Mucosa of gallbladder (tissue), 1 donor: ENCODE measurements around the gene DENND1B. TPM values are rescaled to one million over a fixed set of nuclear protein-coding genes. Genes with fewer than 3 reads are reported as not detected.

Source experiments
- DNase-seq: peaks from one replicate; pipeline ENCODE4 v3.0.0-alpha.2; 2020; ENCODE audit warnings: low spot score
- total RNA-seq: library from RNA; stranded (reverse); gene quantifications from one replicate; pipeline ENCODE4 v1.2.1, GENCODE V29; 2021
- donor health status: DM: no; HTN: no; CAD: no.

Gene DENND1B
- total RNA-seq, 1 donor from 2014 or later = 17.6 TPM

DNA sequence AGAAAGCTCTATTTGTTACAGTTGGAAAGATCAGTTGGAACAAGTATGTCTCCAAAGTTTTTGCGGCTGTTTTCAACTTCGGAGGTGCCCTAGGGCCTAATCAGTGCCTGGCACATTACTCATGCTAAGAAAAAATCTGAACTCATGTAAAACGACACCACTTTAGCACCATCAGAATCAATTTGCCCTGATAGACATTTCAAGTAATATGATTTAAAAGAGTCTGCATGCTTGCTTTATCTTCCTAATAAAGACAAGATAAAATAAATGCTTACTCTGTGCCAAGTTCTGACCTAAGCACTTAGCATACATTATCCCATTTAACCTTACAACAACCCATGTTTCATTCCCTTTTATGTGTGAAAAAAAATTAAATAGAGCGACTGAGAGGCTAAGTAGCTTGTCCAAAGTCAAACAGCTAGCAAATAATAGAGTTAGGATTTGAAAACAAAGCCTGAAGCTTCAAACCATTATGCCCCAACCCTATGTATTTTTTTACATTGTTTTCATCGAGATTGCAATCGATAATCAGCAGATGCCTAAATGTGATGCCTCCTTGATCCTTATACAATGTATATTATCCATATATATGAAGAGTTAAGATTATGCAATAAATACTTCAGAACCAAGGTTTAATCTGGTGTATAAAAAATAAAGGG is 91.3 kb downstream of the DENND1B start:
- DNase-seq = no peak

DNA sequence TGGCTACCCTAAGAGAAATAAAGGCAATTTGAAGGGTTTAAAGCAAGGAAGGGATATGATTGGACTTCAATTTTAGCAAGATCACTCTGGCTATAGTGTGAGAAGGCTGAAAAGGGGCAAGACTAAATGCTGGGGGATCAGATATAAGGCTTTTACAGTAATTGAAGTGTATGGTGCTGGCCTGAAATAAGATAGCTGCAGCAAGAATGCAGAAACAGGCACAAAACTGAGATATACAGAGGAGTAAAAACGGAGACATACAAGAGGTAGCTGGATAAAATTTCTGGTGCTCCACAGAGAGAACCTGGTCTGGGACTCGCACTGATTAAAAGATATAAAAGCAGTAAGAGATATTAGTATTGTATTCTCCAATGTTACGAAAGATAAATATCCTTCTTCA is 92.0 kb downstream of the DENND1B start:
- DNase-seq = no peak

- DNase-seq = no peak
Measured at GRCh38 chr1:197680311-197680710, 95.0 kb downstream of the DENND1B start.

DNA sequence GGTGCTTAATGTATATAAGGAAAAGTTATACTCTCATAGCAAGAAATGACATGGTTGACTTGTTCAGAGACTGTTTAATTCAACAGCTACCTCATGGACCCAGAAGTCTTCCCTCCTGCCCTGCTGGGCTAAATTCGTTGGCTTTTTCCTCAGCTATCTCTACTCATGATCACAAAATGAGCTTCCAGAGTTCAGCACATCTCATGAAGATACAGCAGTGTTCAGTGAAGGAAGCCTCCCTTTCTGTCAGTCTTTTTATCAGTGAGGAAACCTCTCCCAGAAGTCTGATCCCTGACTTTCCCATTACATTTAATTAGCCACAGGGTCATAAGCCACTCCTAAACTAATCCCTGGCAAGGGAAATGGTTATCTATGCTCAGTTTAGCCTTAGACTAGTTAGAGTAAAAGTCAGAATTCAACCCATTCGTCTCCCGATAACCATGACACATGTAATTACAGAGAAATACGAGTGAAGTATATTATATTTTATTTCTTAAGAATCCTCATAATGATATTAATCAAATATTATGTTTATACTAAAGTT is 97.5 kb downstream of the DENND1B start:
- DNase-seq = no peak

DNA sequence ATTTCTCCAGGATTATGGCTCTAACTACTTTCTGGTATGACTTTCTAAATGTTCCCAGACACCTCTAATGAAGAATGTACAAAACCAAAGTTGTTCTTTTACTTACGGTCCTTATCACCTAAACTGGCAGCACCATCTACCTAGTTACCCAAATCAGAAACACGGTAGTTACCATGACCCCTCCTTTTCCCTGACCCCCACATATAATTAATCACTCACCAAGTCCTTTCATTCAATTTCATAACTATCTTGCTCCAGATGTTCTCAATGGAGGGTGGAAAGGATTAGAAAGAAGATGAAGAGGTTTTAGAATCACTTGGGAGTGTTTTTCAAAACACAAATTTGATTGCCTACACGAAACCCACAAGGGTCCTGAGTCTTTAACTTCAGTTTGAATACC is 98.0 kb downstream of the DENND1B start:
- no peak for DNase-seq

DNA sequence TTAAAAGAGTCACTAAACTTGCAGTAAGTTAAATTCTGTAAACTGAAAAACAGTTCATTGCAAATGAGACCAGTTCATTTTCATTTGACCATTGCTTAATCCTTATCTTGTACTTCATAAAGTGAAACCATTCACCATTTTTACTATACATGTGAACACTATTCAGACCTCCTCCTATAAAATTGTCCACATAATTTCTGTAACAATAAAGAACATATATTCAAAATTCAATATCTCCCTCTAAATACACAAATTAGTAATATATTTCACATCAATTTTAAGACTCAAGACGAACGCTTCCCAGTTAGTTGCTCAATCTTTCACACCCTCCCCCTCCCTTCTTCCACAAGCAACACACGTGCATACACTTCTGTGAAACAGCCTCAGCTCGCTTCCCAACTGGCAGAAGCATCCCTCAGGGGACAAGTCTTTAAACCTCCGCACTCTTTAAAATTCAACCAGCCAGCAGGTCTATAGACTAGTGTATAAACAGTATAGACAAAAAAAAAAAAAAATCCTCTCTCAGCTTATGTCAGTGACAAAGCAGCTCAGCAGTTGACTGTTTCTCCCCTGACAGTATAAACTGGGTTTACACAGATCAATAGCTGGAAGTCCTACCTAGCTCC is 99.6 kb downstream of the DENND1B start:
- peak; percentile 14 for DNase-seq

- DNase-seq = no peak
Measured at GRCh38 chr1:197674286-197674685, 101.0 kb downstream of the DENND1B start.

DNA sequence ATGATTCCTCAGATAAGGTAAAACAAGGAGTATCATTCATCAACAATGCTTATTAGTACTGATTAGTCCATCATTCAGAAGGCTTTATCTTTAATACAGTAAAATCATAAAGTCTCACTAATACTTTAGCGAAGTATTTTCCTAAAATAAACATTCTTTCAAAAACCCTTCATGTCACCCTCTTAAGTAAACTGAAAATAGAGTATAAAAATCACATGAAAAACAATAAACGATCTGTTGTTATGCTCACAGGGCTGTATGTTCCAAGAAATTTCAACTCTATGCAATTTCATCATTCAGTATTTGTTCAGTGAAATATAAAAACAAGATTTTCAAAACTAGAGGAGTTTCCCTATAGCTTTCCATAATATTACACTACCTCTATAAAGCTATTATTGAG is 102.0 kb downstream of the DENND1B start:
- DNase-seq = no peak

- no peak for DNase-seq
Measured at GRCh38 chr1:197672347-197672746, 102.9 kb downstream of the DENND1B start.

DNA sequence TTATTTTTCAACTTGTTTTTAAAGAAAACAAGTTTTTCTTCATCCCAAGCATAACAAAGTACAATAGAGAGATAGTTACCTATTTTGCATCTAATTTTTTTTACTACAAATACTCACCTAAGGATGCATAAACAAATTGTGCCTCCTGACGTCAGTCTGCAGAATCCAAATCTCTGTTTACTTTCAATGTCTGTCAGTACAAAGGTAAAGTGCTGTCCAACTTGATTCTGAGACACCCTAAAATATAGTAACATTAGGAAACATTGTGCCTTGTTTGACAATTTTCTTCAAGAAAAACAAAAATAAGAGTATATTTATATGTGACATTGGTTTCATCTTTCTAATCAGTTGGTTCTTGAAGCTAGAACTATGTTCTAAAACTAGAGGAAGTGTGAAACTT is 103.4 kb downstream of the DENND1B start:
- DNase-seq = no peak

- DNase-seq = no peak
Measured at GRCh38 chr1:197671140-197671539, 104.1 kb downstream of the DENND1B start.

DNA sequence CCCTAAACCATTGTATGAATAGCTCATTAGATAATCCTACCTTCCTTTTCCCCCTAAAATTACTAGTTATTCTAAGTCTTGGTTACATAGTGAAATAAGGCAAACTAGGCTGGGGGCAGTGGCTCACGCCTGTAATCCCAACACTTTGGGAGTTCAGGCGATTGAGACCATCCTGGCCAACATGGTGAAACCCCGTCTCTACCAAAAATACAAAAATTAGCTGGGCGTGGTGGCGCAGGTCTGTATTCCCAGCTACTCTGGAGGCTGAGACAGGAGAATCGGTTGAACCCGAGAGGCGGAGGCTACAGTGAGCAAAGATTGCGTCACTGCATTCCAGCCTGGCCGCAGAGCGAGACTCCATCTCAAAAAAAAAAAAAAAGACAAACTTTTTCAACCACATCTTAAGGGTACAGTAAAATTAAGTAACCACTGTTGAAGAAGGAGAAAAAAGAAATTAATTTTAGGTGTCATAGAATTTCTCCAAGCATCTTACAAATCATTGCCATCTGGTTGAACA is 108.5 kb downstream of the DENND1B start:
- no peak for DNase-seq

- no peak for DNase-seq
Measured at GRCh38 chr1:197664391-197664790, 110.9 kb downstream of the DENND1B start.

DNA sequence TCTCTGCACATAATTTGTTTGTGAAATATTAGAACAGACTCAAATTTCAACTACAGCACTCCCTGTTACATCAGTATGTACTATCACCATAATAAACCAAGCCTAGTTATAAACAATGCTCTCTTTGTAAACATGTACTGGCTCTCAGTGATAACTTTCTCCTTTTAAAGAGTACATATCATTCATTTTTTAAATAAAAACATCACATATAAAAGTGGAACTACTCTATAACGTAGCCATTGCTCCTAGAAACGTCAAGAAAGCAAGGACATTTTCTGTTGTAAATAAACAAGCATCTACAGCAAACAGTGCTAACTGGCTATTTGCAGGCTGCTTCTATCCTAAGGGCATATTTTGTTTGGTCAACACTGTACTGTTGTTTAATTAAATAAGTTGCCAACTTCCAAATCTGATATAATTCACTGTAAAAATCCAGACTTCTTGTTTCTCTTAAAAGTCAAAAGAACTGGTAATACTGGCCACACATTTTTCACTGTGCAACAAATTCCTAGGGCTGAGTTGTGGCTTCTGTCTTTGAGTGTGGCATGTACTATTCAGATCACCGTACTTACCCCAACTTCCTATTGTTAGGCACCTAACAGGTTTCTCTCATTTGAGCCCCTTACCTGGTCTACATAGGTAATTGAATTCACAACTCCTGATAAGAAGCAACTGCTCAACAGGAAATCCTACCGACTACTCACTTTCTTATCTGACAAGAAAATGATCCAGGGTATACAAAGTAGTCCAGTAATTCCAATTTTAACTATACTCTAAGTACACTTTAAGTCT is 111.9 kb downstream of the DENND1B start:
- no peak for DNase-seq

DNA sequence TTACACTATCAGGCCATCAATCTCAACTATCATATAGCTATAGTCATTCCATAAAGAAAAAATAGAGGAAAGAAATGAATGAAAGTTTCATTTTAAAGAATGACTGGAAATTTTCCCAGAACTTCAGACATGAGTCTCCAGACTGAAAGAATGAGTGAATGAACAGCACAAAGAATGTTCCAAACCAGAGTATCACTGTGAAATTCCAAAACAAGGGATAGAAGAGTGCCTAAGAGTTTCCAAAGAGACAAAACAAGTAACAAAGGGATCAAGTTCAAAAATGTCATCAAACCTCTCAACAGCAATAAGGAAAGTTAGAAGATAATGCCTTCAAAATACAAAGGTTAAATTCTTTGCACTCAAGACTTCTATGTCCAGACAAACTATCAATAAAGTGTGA is 114.9 kb downstream of the DENND1B start:
- no peak for DNase-seq

- no peak for DNase-seq
Measured at GRCh38 chr1:197659171-197659570, 116.1 kb downstream of the DENND1B start.

DNA sequence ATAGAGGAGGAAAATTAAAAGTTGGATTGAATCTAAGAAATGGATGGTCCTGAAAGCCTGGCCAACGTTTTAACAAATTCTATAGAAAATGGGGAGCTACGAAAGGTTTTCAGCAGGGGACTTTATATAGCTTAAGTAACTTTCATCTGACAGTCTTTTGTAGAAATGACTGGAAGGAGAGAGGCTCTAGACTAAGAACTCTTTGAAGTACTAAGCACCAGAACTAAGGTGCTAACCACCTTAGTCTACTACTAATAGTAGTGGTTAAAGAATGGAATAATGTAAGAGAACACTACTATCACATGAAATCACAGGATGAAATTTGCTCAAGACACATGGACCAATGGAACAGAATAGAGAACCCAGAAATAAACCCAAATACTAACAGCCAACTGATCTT is 126.1 kb downstream of the DENND1B start:
- DNase-seq = no peak

DNA sequence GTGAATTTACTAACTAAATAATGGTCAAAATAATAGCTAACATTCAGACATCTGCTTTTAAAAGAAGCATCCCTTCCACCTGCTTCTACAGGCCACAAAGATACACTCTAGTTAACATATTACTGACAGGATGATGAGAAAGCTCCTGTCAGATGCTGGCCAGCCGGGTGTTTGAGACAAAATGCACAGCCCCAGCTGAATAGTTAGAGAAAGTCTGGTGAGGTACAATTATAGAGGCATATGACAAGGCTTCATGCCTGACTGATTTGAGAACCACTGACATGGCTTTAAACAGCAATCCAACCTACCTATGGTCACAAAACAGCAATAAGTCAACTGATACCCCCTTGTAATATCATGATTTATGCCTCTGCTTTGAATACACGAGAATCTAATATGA is 137.0 kb downstream of the DENND1B start:
- DNase-seq = no peak

DNA sequence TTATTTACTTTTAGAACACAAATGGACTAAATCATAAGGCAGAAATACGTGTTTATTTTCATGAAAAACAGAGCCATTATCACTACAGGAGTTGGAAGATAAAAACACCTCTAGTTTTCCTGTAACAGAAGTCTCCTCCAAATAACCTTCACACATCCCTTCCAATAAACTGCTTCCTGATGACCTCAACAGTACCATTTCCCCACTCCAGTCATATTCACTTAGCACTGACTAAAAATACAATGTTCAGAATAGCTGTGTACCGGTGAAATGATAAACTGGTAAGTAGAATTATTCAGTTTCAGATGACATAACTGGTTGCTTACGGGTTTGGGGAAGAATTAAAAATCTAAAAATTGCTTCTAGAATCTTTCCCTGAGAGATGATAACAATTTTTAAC is 137.9 kb downstream of the DENND1B start:
- no peak for DNase-seq

GRCh38 chr1:197633447-197634078 is 141.7 kb downstream of the DENND1B start:
- no peak for DNase-seq

DNA sequence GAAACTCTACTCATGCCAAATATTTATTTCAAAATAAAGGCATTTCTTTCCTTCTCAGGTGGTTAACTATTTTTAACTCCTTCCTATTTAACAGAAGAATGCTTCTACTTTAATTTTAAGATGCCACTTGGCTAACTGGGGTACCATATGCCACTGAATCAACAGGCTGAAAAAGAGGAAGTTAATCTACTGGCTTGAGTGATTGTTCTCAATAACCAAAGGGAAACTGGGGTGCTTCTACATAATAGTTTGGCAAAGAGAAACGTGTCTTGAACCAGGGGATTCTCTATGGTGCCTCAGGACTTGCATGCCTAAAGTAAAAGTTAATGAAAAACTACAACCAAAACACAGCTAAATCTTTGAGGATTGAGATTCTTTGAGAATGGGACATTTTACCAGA is 142.6 kb downstream of the DENND1B start:
- DNase-seq = no peak

DNA sequence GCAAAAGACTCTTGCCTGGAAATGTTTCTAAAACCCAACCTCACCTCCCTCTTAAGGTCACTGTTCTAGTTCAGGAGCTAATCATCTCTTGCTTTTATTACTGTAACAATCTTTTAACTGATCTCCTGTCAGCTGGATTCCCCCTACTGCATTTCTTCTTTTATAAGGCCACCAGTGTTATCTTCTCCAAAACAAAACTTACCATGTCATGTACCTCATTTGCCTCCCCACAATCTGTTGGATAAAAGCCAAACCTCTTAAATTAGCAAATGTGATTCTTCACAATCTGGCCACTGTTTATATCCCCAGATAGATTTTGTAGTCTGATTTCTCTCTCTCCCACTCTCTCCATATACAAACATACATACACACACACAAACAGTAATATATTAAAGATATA is 143.3 kb downstream of the DENND1B start:
- DNase-seq = no peak
